OCI-LY7 (cell line): ENCODE results near the gene YKT6. TPM values are rescaled to one million over a fixed set of nuclear protein-coding genes. Genes with fewer than 3 reads are reported as not detected.
A peak's percentile ranks its signal among the peaks of the same experiment; 100 is the strongest.

Experiments used
- BruUV-seq: library from RNA; stranded (reverse); fragments of 400-500 nt; replicated peaks from 2 replicates; lab custom pipeline; 2021; lab: Mats Ljungman, UMichigan
- CTCF ChIA-PET: fragments of 300-600 bp; sonication (Branson Sonifier 250); formaldehyde crosslinking; loops from one replicate; lab custom pipeline; 2022; ENCODE audit warnings: antibody characterized with exemption; ENCODE audit not compliant: unreplicated experiment; lab: Charles Lee
- POLR2A ChIA-PET: fragments of 300-600 bp; sonication (Branson Sonifier 250); formaldehyde crosslinking; loops from one replicate; lab custom pipeline; 2022; ENCODE audit warnings: antibody characterized with exemption; lab: Charles Lee
- DNase-seq: peaks from one replicate; pipeline ENCODE4 v3.0.0-alpha.2; 2015; ENCODE audit warnings: low spot score
- H2AFZ ChIP-seq: fragments of 200-600 bp; sonication (generic), shearing (Covaris generic); 2 replicates; pipeline ENCODE4 v1.6.1; 2014; ENCODE audit warnings: mild to moderate bottlenecking, antibody characterized with exemption, low read length, moderate library complexity
- H3K27ac ChIP-seq: fragments of 200-600 bp; sonication (generic); 2 replicates; pipeline ENCODE4 v1.5.1; 2014; ENCODE audit warnings: mixed run types, low read depth, mild to moderate bottlenecking, moderate library complexity, low read length, inconsistent platforms; ENCODE audit not compliant: poor library complexity, severe bottlenecking
- H3K36me3 ChIP-seq: fragments of 200-600 bp; sonication (generic); 2 replicates; pipeline ENCODE4 v1.6.1; 2014; ENCODE audit warnings: mild to moderate bottlenecking, antibody characterized with exemption, low read length, moderate library complexity, mixed read lengths; ENCODE audit not compliant: insufficient read depth
- H3K4me1 ChIP-seq: fragments of 200-600 bp; sonication (generic); 2 replicates; pipeline ENCODE4 v1.5.1; 2014; ENCODE audit warnings: mild to moderate bottlenecking, low read length; ENCODE audit not compliant: insufficient read depth, poor library complexity, severe bottlenecking
- H3K4me2 ChIP-seq: fragments of 200-600 bp; sonication (generic); 2 replicates; pipeline ENCODE4 v1.6.1; 2014; ENCODE audit warnings: mild to moderate bottlenecking, low read length
- H3K4me3 ChIP-seq: fragments of 200-600 bp; sonication (generic); 2 replicates; pipeline ENCODE4 v1.5.1; 2014; ENCODE audit warnings: mild to moderate bottlenecking, low read depth, low read length; ENCODE audit not compliant: poor library complexity, severe bottlenecking
- H3K79me2 ChIP-seq: fragments of 200-600 bp; sonication (generic); 2 replicates; pipeline ENCODE4 v1.6.1; 2016; ENCODE audit warnings: low read depth, mild to moderate bottlenecking, low read length, moderate library complexity, mixed read lengths; ENCODE audit not compliant: insufficient read depth
- H3K9me2 ChIP-seq: fragments of 200-600 bp; sonication (generic); 2 replicates; pipeline ENCODE4 v1.6.1; 2016; ENCODE audit warnings: mild to moderate bottlenecking, low read length, mixed read lengths; ENCODE audit not compliant: insufficient read depth
- H3K9me3 ChIP-seq: fragments of 200-600 bp; sonication (generic); 2 replicates; pipeline ENCODE4 v1.6.1; 2014; ENCODE audit warnings: mild to moderate bottlenecking, mixed run types, low read length, mixed read lengths
- H4K20me1 ChIP-seq: fragments of 200-600 bp; sonication (generic); 2 replicates; pipeline ENCODE4 v1.6.1; 2014; ENCODE audit warnings: mild to moderate bottlenecking, antibody characterized with exemption, low read length, moderate library complexity, mixed read lengths; ENCODE audit not compliant: insufficient read depth
- EZH2phosphoT487 ChIP-seq: fragments of 200-600 bp; sonication (generic); IDR thresholded peaks from 2 replicates; pipeline ENCODE4 v1.6.1; 2018; ENCODE audit warnings: low read depth, borderline replicate concordance, mild to moderate bottlenecking, mixed run types, antibody characterized with exemption, low read length, moderate library complexity, mixed read lengths
- intact Hi-C: fragments of 100-400 bp; cut with micrococcal nuclease; formaldehyde crosslinking; loops from one replicate; pipeline ENCODE4 v1.10.0; 2022; ENCODE audit not compliant: unreplicated experiment
- total RNA-seq, 2 experiments: library from RNA; depleted of rRNA in 1 of 2; stranded (reverse); fragments of >200 nt in 1 of 2; shearing (Covaris generic) in 1 of 2; gene quantifications; 2 replicates each; pipeline ENCODE4 v1.2.3, GENCODE V29; 2014 to 2022
- TF ChIP-seq, protein P1 (sequence below): fragments of 200-600 bp; sonication (generic); conservative IDR thresholded peaks from 2 replicates; pipeline ENCODE4 v1.5.1; 2014; ENCODE audit warnings: mild to moderate bottlenecking, antibody characterized with exemption, low read length, moderate library complexity, mixed read lengths

The YKT6 gene
- total RNA-seq, 2 experiments from 2014 or later: 50.6 to 74.2 TPM

DNA sequence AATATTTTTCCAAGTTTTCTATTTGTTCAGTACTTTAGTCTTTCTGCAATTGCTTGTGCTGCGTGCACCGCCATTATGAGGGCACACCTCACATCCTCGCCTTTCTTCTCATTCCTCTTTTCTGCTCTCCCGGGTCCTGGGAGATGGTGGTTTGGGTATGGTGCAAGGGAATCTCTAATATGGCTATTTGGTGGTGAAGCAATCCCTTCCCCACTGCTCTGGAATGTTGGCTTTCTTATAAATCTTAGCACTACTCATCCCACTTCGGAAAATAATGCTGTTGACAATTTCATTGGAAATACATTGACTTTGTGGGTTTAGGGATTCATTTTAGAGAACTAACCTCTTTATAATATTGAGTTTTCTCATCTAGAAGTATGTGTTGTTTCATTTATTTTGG lies 9.6 kb upstream of the YKT6 start:
- Histone ChIP-seq H3K4me2 (no peak overlapping the region), H3K9me2 (no peaks in the 10 kb centered on the region), H3K9me3 (no peaks in the 10 kb centered on the region), H3K4me1 (peaks cover 5% of the 10 kb centered on the region), H3K27ac (no peak overlapping the region), H3K4me3 (no peak overlapping the region), H3K36me3 (no peaks in the 10 kb centered on the region), H2AFZ (no peak overlapping the region), H3K79me2 (no peaks in the 10 kb centered on the region), H4K20me1 (no peaks in the 10 kb centered on the region)
- no TSS peak for BruUV-seq
- intact Hi-C loops: no loop called here
- ChIA-PET CTCF (no interaction called here), POLR2A (no interaction called here)
- DNase-seq: no peak
- TF ChIP-seq, protein P1, sequence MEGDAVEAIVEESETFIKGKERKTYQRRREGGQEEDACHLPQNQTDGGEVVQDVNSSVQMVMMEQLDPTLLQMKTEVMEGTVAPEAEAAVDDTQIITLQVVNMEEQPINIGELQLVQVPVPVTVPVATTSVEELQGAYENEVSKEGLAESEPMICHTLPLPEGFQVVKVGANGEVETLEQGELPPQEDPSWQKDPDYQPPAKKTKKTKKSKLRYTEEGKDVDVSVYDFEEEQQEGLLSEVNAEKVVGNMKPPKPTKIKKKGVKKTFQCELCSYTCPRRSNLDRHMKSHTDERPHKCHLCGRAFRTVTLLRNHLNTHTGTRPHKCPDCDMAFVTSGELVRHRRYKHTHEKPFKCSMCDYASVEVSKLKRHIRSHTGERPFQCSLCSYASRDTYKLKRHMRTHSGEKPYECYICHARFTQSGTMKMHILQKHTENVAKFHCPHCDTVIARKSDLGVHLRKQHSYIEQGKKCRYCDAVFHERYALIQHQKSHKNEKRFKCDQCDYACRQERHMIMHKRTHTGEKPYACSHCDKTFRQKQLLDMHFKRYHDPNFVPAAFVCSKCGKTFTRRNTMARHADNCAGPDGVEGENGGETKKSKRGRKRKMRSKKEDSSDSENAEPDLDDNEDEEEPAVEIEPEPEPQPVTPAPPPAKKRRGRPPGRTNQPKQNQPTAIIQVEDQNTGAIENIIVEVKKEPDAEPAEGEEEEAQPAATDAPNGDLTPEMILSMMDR: no peak
- TF ChIP-seq EZH2phosphoT487: no peak

DNA sequence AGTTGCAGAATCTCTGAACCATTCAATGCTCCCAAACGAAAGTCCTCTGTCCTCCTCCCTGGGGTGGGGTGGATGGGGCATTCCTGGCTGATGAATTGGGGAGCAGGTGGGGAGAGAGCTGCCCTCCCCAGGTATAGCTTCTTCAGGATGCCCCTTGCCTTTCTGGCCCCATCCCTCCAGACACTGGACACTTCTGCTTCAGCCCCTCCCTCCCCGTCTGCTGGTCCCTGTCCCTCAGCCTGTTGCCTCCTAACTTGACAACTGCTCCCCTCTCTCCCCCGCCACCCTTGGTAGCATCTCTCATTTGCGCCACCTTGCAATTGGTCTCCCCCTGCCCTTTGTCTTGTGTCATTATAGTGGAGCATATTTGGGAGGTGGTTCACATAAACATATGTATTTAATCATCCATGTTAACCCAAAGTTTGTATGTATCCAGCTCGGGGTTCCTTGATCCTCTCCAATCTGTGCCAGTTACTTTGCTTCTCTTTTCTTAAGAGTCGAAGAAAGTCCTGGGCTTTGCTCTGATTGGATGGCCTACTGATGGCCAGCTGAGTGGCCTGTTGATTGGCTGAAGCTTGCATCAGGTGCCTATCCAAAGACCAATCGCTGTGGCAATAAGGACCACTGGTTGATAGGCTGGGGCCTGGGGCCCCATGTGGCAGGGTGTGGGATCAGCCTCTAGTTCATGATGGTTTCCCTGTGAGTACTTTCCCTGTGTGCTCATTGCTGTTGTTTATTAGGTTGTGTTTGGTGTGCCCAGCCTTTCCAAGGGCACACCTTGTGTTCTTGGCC lies 7.6 kb upstream of the YKT6 start:
- Histone ChIP-seq H3K27ac (no peak overlapping the region), H3K79me2 (no peaks in the 10 kb centered on the region), H4K20me1 (no peaks in the 10 kb centered on the region), H2AFZ (no peak overlapping the region), H3K4me2 (no peak overlapping the region), H3K36me3 (no peaks in the 10 kb centered on the region), H3K9me2 (no peaks in the 10 kb centered on the region), H3K4me1 (peaks cover 17% of the 10 kb centered on the region), H3K4me3 (no peak overlapping the region), H3K9me3 (no peaks in the 10 kb centered on the region)
- CTCF ChIA-PET: interaction anchor here (0.9 kb wide), 1 partner anchor 112 kb away, joined by 4 read pairs; no protein-coding TSS in a partner anchor
- BruUV-seq: no TSS peak
- peak; percentile 27 for DNase-seq
- intact Hi-C loops: no loop called here
- no peak for TF ChIP-seq EZH2phosphoT487
- TF ChIP-seq, protein P1: no peak
- POLR2A ChIA-PET: no interaction called here

DNA sequence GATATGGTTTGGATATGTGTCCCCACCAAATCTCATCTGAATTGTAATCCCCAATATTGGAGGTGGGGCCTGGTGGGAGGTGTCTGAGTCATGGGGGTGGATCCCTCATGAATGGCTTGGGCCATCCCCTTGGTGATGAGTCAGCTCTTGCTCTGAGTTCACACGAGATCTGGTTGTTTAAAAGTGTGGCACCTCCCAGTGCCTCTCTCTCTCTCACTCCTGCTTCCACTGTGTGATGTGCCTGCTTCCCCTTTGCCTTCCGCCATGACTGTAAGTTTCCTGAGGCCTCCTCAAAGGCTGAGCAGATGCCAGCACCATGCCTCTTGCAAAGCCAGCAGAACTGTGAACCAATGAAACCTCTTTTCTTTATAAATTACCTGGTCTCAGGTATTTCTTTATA lies 6.7 kb upstream of the YKT6 start:
- intact Hi-C loops: no loop called here

More for the DNA sequence above, 6.7 kb upstream of the YKT6 start:
- no peaks in the 10 kb centered on the region for H3K9me3 ChIP-seq
- no peaks in the 10 kb centered on the region for H3K79me2 ChIP-seq
- H3K4me1 ChIP-seq: peaks cover 17% of the 10 kb centered on the region
- ChIA-PET POLR2A (no interaction called here), CTCF (no interaction called here)
- H3K4me3 ChIP-seq: no peak overlapping the region
- no peaks in the 10 kb centered on the region for H4K20me1 ChIP-seq
- no peak overlapping the region for H2AFZ ChIP-seq
- H3K27ac ChIP-seq: no peak overlapping the region
- BruUV-seq: no TSS peak
- DNase-seq: no peak
- H3K4me2 ChIP-seq: no peak overlapping the region
- no peaks in the 10 kb centered on the region for H3K9me2 ChIP-seq
- TF ChIP-seq EZH2phosphoT487: no peak
- H3K36me3 ChIP-seq: no peaks in the 10 kb centered on the region
